ENCODE measurements around the gene PFDN5.
A peak's percentile ranks its signal among the peaks of the same experiment; 100 is the strongest.
"Not testable (repeated sequence)": the region's sequence is repeated elsewhere in the genome, so short reads cannot be mapped to it uniquely, and the experiment has no call there.

The PFDN5 gene

DNA sequence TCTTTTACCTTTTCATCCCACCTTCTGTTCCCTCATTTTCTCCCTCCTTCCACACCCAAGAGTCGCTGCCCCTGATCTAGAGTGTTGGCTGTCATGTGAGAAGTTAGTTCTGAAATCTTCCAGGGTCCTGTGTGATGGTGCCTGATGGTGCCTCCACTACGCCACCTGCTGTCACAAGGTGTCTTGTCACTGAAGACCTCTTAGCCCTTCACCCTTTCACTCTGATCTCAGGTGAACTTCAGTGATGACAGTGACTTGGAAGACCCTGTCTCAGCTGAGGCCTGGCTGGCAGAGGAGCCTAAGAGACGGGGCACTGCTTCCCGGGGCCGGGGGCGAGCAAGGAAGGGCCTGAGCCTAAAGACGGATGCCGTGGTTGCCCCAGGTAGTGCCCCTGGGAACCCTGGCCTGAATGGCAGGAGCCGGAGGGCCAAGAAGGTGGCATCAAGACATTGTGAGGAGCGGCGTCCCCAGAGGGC is 7.6 kb upstream of the PFDN5 start:
- DNase-seq (ENCODE audit: low spot score), result peak; percentile 32

- DNase-seq (ENCODE audit: low spot score), result no peak
Measured at GRCh38 chr12:53288322-53288721, 7.0 kb upstream of the PFDN5 start.

DNA sequence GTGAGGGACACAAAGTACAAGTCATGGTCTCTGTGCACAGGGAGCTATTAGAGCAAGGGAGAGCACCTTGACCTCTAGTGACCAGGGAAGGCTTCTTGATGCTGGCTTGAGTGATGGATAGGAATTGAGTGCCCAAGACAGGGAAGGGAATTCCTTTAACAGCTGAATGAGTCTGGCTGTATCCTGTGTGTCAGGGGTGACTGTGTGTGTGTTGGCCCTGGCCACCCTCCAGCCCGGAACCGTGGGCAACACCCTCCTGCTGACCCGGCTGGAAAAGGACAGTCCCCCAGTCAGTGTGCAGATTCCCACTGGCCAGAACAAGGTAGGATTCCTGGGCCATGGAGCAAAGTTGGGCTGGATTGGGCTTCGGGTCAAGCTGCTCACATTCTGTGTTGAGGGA is 5.5 kb upstream of the PFDN5 start:
- peak; percentile 50 for DNase-seq (ENCODE audit: low spot score)

DNA sequence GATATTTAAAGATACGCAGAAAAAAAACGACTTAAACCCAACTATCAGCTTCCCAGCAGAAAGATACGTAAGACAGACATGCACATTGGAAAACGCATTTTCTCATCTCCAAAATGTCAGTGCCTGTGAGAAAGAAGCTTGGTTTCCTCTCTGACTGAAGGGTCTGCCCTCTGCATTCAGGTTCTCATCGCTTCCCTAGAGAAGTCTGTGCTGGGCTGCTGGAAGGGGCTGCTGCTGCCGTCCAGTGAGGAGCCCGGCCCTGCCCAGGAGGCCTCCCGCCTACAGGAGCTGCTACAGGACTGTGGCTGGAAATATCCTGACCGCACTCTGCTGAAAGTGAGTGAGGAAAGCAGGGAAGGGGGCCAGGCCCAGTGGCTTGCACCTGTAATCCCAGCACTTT is 4.7 kb upstream of the PFDN5 start:
- DNase-seq (ENCODE audit: low spot score), result no peak

DNA sequence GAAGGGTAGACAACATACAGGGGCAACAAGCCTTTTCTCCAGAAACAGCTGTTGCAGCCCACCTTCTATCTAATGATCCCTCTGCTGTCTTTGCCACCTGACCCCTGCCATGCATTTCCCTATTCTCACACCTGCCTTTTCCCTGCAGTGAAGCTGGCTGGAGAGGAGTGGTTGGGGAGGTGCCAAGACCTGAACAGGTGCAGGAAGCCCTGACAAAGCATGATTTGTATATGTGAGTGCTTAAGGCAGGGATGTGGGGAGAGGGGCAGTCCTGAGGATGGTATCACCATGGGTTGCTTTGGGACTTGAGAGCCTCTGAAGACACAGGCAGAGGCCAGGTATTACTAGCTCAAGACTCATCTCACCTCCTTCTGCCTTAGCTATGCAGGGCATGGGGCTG is 2.9 kb upstream of the PFDN5 start:
- no peak for DNase-seq (ENCODE audit: low spot score)

DNA sequence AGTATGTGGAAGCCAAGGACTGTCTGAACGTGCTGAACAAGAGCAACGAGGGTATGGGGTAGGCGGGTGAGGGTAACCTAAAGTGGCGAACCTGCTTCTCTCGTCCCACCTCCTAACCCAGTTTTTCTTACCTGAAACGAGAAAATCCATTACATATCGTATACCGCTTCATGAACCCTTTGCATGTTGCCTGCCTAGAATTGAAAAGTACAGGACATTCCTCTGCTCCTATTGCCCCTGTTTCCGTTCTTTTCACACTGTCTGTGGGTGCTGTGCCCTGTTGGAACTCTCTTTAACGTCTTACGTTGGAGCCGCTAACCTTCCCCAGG is 513 bp downstream of the PFDN5 start:
- no peak for DNase-seq (ENCODE audit: low spot score)

DNA sequence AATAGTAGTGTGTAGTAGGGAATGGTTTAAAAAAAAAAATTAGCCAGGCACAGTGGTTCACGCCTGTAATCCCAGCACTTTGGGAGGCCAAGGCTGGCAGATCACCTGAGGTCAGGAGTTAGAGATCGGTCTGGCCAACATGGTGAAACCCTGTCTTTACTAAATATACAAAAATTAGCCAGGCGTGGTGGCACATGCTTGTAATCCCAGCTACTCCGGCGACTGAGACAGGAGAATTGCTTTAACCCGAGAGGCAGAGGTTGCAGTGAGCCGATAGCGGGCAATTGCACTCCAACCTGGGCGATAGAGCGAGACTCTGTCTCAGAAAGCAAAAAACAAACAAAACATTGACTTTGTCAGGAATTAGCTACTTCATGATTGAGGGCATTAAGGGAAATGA is 1.8 kb downstream of the PFDN5 start:
- not testable (repeated sequence) for DNase-seq (ENCODE audit: low spot score)

DNA sequence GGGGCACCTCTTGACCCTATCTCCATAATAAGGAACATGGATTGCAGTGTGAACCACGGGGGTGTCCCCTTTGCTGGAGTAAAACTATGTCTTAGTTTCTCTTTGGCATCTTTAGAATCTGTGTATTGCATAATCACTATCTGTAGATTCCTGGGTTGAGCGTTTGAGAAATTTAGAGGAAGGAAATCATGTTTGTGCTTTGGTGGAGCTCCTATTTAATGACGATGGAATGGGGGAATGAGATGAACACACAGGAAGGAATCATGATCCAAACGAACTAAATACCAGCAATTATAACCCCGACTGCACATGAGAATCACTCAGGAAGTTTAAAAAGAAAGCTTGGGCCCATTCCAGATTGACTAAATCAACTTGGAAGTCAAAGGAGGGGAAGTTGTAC is 2.8 kb downstream of the PFDN5 start:
- DNase-seq (ENCODE audit: low spot score), result no peak

DNA sequence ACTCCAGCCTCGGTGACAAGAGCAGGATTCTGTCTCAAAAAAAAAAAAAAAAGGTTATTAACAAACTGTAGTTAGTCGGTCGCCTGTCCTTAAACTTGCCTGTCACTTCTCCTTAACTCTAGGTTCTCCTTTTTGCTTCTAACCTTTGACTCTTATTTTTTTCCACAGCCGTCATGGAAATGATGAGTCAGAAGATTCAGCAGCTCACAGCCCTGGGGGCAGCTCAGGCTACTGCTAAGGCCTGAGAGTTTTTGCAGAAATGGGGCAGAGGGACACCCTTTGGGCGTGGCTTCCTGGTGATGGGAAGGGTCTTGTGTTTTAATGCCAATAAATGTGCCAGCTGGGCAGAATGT is 3.7 kb downstream of the PFDN5 start:
- peak; percentile 59 for DNase-seq (ENCODE audit: low spot score)

DNA sequence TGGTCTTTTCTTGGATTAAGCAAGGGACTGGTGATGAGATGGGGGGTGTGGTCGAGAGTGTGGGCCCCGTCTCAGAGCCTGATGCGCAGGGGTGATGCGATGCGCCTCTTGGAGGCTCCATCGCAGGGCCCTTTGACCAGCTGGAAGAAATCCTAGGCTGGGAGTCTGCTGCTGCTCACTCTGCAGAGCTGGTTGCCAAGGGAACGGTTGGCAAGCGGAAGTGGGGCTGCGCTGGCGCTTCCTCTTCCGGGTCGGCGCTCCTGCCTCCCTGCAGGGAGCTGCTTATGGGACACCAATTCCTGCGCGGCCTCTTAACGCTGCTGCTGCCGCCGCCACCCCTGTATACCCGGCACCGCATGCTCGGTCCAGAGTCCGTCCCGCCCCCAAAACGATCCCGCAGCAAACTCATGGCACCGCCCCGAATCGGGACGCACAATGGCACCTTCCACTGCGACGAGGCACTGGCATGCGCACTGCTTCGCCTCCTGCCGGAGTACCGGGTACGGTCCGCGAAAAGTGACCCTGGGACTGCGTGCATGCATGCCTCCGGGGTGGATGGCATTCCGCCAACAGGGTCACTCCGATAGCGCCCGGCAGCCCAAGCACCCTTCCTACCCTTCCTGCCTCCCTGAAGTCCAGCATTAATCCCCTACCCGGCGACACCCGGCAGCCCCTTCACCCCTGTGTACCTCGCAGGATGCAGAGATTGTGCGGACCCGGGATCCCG is 4.3 kb downstream of the PFDN5 start, which contains the start of gene MYG1:
MYG1 (plus strand) TSS at position 242 of the 727 bp plus-strand sequence; CDS start at position 285, 43 bp downstream.
- peak; percentile 81 for DNase-seq (ENCODE audit: low spot score)

GRCh38 chr12:53300187-53300586 is 4.8 kb downstream of the PFDN5 start:
- no peak for DNase-seq (ENCODE audit: low spot score)

GRCh38 chr12:53302903-53303302 is 7.6 kb downstream of the PFDN5 start:
- no peak for DNase-seq (ENCODE audit: low spot score)

GRCh38 chr12:53306826-53307225 is 11.5 kb downstream of the PFDN5 start:
- DNase-seq (ENCODE audit: low spot score), result no peak

DNA sequence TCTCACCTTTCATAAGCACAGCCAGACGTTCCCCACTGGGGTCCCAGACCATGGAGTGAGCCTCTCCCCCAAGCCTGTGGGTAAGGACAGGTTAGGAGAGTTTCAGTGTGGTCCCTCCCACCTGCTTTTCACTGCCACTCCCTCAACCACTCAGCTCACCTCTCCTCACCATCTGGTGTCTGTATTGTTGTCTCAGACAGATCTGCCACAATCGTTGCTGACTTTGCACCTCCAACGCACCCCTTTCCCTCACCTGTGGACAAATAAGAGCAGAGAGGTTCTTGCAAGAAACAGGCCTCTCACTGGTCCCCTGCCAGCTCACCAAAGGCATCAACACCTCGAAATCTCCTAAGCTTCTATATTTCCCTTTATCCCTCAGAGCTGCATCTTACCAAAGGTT is 12.9 kb downstream of the PFDN5 start:
- no peak for DNase-seq (ENCODE audit: low spot score)

- no peak for DNase-seq (ENCODE audit: low spot score)
Measured at GRCh38 chr12:53313996-53314395, 18.7 kb downstream of the PFDN5 start.

DNA sequence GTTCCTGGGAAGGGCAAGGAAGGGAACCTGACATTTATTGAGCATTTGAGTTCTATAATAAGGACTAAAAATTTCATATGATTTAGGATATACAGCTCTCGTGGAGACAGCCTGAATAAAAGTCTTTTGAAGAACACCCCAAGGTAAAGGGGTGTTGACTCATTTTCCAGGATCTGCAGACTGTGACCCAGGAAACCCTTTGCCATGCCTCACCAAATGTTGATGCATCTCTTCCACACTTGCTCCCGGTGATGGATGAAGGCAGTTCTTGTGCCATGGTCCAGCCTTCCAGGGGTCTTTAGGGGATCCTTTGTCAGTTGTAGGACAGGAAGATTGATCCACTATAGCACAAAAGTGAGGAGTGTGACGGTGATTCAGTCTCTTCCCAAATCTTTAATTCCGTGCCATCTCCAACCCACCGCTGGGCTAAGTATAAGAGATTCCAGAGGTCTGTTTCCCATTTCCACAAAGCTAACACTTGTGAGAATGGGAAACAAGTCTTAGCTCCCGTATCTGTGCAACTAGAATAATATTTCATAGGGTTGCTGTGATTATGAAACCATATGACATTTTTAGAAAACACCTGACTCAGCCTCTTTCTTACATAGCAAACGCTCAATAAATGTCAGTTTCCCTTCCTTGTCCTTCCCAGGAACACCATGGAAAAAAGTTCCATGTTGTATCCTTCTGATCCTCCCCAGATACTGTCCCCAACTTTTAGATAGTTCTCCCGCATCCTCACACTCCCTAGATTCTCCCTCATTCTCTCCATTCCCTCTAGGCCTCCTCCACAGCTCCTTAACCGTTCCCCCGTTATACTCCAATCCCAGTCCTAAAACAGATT is 25.2 kb downstream of the PFDN5 start:
- DNase-seq (ENCODE audit: low spot score), result no peak

DNA sequence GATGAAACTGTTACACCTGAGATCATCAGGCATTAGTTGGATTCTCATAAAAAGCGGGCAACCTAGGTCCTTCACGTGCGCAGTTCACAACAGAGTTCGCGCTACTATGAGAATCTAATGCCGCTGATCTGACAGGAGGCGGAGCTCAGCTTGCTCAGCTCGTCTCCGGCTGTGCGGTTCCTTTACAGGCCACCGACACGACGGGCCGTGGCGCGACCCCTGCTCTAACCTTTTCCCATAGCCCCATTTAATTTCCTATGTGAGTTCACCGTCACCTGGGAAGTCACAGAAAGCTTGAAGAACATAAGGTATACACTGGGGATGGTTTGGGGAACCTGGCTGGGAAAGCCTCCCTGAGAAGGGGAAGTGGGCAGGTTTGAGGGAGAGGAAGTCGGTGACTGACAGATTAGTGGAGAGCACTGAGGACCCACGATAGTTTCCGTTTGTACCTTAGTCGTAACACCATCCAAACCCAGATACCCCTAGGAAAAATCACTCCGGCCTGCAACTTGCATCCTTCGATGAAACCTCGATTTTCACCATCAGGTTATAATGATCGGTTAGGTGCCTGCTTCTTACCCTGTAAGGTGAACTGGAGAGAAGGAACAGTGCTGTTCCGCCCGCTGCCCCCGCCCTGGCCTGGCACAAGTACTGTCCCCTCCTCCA is 28.9 kb downstream of the PFDN5 start:
- DNase-seq (ENCODE audit: low spot score), result no peak

- peak; percentile 80 for DNase-seq (ENCODE audit: low spot score)
Measured at GRCh38 chr12:53324779-53325510, 29.6 kb downstream of the PFDN5 start.

- no peak for DNase-seq (ENCODE audit: low spot score)
Measured at GRCh38 chr12:53325511-53326061, 30.2 kb downstream of the PFDN5 start.

- DNase-seq (ENCODE audit: low spot score), result no peak
Measured at GRCh38 chr12:53326460-53327185, 31.3 kb downstream of the PFDN5 start.

DNA sequence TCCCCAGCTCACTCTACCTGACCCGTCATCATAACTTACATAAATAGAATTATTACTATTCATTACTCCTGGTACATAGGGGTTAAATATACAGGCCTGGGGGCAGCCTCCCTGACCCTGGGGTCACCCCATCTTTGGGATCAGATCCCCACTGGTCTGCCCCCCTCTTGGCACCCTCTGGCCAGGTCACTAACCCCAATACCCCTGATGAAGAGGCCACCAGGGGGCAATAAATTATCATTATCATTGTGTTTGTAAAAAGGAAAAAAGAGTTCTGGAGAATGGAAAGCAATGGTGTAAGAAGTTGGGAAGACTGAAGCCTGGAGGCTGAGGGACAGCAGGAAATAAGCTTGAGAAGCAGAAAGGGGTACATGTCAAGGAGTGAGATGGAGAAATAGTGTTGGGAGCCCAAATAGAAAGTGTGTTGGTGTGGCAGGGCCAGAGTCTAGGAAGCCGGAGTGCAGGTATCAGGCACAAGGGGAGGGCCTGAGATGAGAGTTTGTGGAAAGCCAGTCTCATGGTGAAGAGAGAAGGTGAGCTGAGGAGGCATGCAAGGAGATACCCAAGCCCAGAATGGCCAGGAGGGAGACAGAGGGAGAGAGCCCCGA is 32.2 kb downstream of the PFDN5 start:
- no peak for DNase-seq (ENCODE audit: low spot score)
